ENCODE measurements around the gene DENND1A. TPM values are rescaled to one million over a fixed set of nuclear protein-coding genes. Genes with fewer than 3 reads are reported as not detected.

The DENND1A gene
- total RNA-seq, 4 donors from 2014 or later: 20.9 to 33.6 (median 23.7) TPM

- WGBS, 2 donors (ENCODE audit: low coverage in 1 of 2): 71% methylated on average over 3 of the region's 4 CpGs; no CpG with 5 or more reads in 1 of the 2 donors
- TF ChIP-seq EP300 (IDR thresholded peaks at IDR 0.05) (no peak), POLR2A (IDR thresholded peaks at IDR 0.05) (no peak), POLR2AphosphoS5 (IDR thresholded peaks at IDR 0.05) (no peak), CTCF (IDR thresholded peaks at IDR 0.05) (no peak)
- Histone ChIP-seq H3K4me1 (peaks cover 0 to 19% (median 2%) of the 10 kb centered on the region in 3 donors), H3K27ac (no peak overlapping the region), H3K4me3 (no peak overlapping the region), H3K36me3 (no peaks in the 10 kb centered on the region), H3K27me3 (peaks cover 52% of the 10 kb centered on the region), H3K9me3 (no peaks in the 10 kb centered on the region)
- no peak for ATAC-seq
These were observed 576.9 kb downstream of the DENND1A start for GRCh38 chr9:123353041-123353440.

- Histone ChIP-seq H3K36me3 (no peaks in the 10 kb centered on the region), H3K9me3 (no peaks in the 10 kb centered on the region), H3K27me3 (peaks cover 46% of the 10 kb centered on the region), H3K4me3 (no peak overlapping the region), H3K27ac (no peak overlapping the region), H3K4me1 (peaks cover 0 to 25% (median 2%) of the 10 kb centered on the region in 3 donors)
- no peak for ATAC-seq
- TF ChIP-seq EP300 (IDR thresholded peaks at IDR 0.05): no peak
- no peak for TF ChIP-seq CTCF (IDR thresholded peaks at IDR 0.05)
- no peak for TF ChIP-seq POLR2AphosphoS5 (IDR thresholded peaks at IDR 0.05)
- TF ChIP-seq POLR2A (IDR thresholded peaks at IDR 0.05): no peak
- 46 to 60% methylated on average over 2 of the region's 8 CpGs for WGBS, 2 donors (ENCODE audit: low coverage in 1 of 2)
These were observed 579.2 kb downstream of the DENND1A start for GRCh38 chr9:123350590-123351310.

GRCh38 chr9:123349691-123350480 is 580.0 kb downstream of the DENND1A start:
- ATAC-seq: peak; percentile 64
- Histone ChIP-seq H3K9me3 (no peaks in the 10 kb centered on the region), H3K27ac (no peak overlapping the region), H3K36me3 (no peaks in the 10 kb centered on the region), H3K4me3 (no peak overlapping the region), H3K27me3 (peaks cover 37% of the 10 kb centered on the region), H3K4me1 (peaks cover 0 to 31% (median 2%) of the 10 kb centered on the region in 3 donors)
- 27 to 29% methylated on average over 7 to 9 of the region's 16 CpGs for WGBS, 2 donors (ENCODE audit: low coverage in 1 of 2)
- no peak for TF ChIP-seq POLR2AphosphoS5 (IDR thresholded peaks at IDR 0.05)
- TF ChIP-seq CTCF (IDR thresholded peaks at IDR 0.05): peak in 3 of 4 experiments; percentile 80 to 96 (median 86)

GRCh38 chr9:123349033-123349432 is 580.9 kb downstream of the DENND1A start:
- Histone ChIP-seq H3K27ac (no peak overlapping the region), H3K4me3 (no peak overlapping the region), H3K27me3 (peaks cover 28% of the 10 kb centered on the region), H3K36me3 (no peaks in the 10 kb centered on the region), H3K4me1 (peaks cover 0 to 22% (median 2%) of the 10 kb centered on the region in 3 donors), H3K9me3 (no peaks in the 10 kb centered on the region)
- 83 to 92% methylated on average over 1 to 2 of the region's 3 CpGs for WGBS, 2 donors (ENCODE audit: low coverage in 1 of 2)
- ATAC-seq: no peak
- no peak for TF ChIP-seq EP300 (IDR thresholded peaks at IDR 0.05)
- TF ChIP-seq POLR2A (IDR thresholded peaks at IDR 0.05): no peak
- TF ChIP-seq CTCF (IDR thresholded peaks at IDR 0.05): no peak
- no peak for TF ChIP-seq POLR2AphosphoS5 (IDR thresholded peaks at IDR 0.05)
